NCI-H1694 (cell line): Measurements from ENCODE around the gene PBX2.
"Not testable (repeated sequence)": the region's sequence is repeated elsewhere in the genome, so short reads cannot be mapped to it uniquely, and the experiment has no call there.

ENCODE experiments used
- DNase-seq: peaks from one replicate; lab custom pipeline; 2025; lab: John Stamatoyannopoulos, UW

Gene PBX2, protein sequence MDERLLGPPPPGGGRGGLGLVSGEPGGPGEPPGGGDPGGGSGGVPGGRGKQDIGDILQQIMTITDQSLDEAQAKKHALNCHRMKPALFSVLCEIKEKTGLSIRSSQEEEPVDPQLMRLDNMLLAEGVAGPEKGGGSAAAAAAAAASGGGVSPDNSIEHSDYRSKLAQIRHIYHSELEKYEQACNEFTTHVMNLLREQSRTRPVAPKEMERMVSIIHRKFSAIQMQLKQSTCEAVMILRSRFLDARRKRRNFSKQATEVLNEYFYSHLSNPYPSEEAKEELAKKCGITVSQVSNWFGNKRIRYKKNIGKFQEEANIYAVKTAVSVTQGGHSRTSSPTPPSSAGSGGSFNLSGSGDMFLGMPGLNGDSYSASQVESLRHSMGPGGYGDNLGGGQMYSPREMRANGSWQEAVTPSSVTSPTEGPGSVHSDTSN

DNA sequence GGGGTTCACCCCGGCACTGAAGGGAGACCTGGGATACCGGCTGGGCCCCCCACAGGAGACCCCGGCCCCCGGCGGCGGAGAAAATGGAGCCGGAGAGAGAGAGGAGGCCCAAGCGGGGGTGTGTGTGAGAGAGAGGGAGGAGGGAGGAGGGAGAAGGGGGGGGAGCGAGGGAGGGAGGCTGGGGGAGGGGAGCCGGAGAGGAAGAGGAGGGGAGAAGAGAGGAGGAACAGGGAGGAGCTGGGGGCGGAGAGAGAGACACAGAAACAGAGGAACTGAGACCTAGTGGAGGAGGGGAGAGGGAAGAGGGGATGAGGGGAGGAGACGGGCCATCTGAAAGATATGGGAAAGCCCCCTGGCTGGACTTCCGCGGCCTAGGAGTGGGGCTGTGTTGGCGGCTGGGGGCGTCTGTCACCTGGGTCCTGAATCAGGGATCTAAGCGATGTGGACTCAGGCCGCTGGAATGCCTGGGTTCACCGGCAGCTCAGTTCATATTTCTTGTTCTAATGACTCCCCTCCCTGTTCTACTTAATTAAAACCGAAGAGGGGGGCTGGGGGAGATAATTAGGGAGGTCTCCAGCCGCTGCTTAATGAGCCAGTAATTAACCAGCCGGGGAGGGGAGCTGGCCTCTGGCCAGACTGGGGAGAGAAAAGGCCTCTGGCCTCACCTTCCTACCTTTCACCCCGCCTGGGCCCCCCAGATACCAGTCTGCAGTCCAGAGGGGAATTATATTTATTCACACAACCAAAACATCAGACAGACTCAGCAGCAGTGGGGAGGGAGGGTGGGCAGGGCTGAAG, at the start of gene PBX2:
PBX2 (minus strand) TSS at position 149 of the 798 bp plus-strand sequence. CDS start 287 bp downstream, outside the sequence.
- DNase-seq, result peak; percentile 58

DNA sequence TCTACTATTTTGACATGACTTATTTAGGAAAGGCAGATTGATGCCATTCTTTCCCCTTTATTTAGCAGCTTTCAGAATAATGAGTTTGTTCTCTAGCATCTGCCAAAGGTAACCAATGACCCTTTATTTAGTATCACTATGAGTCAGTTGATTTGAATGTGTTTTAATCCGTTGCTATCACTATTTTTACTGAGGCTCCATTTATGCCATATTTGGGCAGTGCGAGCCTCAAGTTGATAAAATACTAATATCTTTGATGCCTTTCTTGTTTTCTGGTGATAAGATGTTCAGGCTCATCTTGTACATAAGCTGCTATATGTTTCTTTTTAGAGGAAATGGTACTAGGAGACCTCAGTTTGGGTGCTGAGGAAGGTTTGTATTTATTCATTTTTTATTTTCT, 49.5 kb upstream of the PBX2 start:
- no peak for DNase-seq

DNA sequence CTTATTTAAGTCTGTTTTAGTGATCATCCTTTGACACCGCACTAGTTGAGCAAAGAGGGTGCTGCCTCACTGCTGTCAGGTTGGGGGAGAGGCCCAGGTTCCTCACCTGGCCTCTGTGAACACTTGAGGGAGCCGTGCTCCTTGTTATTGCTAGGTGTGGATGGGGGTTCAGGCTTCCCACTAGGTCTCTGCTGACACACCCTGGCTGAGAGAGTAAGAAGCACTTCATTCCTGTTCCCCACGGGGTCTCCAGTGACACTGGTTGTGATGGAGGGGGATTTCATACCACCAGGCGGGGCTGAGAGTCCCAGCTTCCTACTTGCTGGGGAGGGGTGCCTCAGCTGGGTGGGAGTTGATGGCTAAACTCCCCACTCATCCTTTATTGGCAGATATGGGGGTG, 44.9 kb upstream of the PBX2 start:
- DNase-seq, result no peak

DNA sequence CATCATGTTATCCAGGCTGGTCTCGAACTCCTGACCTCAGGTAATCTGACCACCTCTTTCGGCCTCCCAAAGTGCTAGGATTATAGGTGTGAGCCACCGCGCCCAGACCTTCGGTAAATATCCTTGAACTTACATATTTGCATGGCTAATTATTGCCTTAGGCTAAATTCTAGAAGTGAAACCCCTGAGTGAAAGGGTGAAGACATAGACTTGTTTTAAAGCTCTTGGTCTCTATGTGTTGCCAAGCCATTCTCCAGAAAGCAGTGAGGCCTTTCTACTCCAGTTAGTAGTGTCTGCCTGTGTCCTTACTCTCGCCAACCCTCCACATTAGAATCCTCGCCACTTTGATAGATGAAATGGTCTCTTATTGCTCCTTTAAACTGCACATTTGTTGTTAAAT, 36.4 kb upstream of the PBX2 start:
- DNase-seq, result no peak

DNA sequence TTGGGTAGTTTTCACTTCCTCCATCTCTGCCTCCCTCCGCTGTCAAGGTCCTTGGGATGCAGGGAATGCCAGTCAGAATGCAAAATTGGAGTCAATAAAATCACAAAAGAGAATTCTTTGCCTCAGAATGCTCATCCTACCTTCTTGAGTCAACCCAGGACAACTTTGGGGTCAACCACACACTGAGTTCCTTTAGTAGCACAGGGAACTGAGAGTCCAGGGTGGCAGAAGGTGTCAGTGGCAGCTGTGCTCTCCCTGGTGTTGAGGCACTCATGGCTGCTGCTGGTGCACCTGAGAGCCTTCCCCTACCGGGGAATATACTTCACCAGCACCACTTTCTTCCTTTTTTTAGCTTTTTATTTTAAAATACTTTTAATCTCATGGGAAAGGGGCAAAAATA, 34.7 kb upstream of the PBX2 start:
- DNase-seq, result no peak

DNA sequence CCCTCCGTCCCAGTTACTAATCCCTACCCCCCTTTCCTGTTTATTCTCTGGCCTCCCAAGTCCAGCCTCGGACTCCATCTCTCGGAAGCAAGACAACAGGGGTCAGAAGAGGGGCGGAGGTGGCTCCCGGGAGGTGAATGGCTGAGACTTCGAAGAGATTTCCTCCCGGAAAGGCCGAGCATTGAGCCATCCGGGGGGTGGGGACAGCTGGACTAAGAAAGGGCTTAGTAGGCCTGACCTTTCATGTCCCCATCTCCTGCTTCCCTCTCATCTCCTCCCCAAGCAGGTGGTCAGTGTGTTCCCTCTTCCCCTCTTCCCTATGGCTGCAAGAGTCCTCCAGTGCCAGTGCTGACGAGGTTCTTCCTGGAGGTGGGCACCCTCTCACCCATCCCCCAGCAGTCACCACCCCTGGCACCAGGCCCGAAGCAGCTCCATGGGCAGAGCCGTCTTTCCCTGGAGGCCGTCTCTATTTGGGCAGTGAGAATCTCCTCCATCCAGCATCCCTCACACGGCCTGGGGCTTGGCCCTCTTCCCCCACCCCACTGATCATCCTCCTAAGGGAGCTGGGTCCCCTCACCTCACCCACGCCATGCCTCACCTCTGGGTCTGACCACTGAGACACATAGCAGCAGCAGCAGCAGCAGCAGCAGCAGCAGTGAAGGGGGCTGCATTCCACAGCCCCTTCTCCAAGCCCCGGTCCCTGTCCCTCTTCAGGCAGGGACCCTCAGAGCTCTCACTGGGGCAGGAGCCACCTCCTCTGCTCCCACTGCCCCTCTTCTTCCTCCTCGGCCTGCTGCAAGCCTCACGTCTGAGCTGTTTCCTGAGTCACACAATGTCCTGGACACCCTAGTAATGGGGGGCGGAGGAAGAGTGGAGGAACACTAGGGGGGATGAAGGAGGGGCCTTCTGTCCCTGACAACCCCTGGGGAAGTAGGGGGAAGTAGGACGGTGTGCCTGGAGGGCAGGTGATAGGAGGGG, 33.5 kb upstream of the PBX2 start, which contains the start of gene NOTCH4:
NOTCH4 (minus strand) TSS at position 810 of the 978 bp plus-strand sequence; CDS start at position 671, 139 bp downstream.
- no peak for DNase-seq

DNA sequence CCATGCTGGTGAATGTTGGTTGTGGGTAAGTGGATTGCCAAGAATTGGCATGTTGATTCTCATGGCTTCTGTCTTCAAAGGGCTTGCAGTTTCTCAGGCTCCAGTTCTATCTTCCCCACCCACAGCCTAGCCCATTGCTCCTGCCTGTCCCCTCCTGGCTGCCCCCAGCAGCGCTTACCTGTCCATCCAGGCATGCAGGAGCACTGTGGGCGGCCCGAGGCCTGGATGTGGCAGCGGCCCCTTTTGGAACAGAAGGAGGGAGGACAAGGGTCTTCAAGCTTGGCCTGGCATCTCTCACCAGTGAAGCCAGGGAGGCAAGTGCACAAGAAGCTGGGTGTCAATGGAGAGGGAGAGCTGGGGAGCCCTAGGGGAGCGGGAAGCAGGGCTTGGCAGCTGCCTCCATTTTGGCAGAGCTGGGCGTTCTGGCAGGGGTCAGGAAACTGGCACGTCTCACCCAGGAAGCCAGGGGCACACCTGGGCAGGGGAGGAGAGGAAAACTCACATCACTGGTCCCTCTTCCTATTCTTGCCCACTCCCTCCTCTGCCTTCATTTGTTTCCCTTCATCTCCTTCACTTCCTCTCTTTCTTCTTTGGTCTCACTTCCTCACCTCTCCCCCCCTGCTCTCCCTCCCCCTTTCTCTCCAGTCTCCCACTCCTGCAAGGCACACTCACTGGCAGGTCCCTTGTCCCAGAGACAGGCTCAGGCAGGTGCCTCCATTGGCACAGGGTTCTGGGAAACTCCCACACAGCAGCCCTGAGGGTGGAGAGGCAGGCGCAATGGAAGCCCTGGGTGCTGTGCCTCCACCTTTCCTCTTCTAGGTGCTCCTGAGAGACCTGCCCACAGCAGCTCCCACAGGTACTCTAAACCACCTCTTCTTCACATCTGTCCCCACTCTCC, 32.6 kb upstream of the PBX2 start:
- DNase-seq, result no peak

DNA sequence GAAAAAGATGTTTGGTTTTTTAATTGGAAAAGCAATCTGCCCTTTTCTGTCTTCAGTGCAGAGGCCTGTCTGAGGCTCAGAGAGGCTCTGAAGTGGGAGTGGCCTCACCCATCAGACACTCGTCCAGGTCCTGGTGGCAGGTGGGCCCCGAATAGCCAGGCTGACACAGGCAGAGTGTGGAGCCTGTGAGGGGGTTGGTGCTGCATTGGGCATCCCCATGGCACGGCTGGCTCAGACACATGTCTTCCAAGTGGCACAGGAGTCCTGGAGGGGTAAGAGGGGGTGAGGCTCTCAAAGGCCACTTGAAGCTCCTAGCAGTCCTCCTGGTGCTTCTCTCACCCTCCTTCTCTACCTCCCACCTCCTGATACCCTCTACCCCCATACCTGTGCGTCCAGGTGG, 30.0 kb upstream of the PBX2 start:
- no peak for DNase-seq

DNA sequence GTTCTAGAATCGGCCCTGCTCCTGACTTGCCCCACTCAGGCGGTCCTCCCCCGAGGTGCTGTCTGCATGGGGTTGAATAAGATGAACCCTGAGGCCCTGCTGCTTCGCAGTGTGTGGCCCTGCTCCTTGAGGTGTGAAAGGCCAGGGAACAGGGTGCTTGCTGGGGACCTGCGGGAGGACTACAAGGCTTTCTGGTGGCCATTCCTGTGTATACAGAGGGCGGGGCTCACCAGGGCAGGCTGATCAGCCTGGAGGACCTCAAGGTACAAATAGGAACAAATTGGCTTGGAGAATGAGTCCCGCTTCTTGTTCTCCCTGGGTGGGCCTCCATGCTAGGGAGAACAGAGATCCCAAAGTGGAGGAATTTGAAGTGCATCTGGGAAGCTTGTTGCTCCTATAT, 28.2 kb upstream of the PBX2 start:
- no peak for DNase-seq

DNA sequence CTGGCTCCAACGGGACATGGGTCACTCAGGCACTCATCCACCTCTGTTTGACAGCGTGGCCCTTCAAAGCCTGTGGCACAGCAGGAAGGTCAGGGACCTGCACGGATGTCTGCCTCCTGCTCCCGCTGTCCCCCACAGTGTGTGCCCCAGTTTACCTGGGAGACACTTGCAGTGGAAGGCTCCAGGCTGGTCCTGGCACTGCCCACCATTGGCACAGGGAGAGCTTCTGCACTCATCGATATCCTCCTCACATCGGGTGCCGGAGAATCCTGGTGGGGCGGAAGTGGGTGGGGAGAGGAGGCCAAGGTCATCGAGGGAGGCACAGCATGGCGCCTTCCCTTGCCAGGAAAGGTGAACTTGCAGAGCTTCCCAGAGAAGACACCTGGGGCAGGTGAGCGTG, 27.0 kb upstream of the PBX2 start:
- no peak for DNase-seq

DNA sequence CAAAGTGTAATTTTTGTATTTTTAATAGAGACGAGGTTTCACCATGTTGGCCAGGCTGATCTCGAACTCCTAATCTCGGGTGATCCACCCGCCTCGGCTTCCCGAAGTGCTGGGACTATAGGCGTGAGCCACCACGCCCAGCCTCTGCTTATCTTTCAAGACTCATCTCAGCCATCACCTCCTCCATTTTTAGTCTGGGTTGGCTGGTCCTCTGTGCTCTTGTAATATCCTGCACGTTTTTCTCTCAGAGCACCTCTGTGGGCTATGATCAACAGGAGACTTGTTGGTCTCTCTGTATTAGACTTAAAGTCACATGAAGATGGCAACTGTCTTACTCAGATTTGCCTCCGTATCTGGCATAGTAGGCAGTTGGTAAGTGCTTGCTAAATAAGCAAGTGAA, 26.3 kb upstream of the PBX2 start:
- no peak for DNase-seq

DNA sequence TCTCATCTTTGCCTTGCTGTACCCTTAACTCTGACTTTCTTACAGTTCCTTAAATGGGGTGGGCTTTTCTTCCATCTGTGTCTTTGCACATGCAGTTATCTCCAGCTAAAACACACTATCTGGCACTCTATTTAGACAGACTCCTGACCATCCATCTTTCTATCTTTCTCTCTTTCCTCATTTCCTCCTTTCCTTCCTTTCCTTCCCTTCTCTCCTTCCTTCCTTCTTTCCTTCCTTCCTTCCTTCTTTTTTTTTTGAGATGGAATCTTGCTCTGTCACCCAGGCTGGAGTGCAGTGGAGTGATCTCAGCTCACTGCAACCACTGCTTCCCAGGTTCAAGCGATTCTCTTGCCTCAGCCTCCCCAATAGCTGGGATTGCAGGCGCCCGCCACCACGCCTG, 25.6 kb upstream of the PBX2 start:
- DNase-seq, result no peak

DNA sequence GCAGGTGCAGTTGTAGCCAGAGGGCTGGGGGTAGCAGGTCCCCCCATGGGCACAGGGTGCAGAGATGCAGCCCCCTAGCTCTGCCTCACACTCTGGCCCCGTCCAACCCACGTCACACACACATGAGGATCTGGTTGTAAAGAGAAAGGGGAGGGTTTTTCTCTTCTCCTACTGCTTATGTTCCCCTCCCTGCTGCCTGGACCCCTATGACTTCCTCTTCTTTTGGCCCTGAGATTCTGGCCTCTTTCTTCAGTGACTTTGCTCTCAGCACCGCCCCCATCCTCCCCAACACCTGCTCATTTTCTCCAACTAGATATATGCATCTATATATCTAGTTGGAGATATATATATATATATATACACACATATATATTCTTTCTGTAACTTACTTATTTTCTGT, 24.1 kb upstream of the PBX2 start:
- DNase-seq, result no peak

DNA sequence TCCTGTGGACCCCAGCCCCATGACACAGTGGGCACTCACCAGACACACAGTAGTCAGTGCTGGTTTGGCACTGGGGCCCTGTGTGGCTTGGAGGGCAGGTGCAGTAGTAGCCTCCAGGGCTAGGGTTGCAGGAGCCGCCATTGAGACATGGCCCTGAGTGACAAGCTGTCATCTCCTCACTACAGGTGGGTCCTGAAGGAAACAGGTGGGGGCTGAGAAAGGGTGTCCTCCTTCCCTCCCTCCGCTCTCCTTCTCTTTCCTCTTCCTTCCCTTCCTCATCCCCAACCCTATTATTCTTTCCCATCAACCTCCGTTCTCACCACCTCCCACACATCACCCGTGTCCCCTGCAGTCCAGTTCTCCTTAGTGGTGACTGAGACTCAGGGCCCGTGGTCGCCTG, 23.6 kb upstream of the PBX2 start:
- no peak for DNase-seq

DNA sequence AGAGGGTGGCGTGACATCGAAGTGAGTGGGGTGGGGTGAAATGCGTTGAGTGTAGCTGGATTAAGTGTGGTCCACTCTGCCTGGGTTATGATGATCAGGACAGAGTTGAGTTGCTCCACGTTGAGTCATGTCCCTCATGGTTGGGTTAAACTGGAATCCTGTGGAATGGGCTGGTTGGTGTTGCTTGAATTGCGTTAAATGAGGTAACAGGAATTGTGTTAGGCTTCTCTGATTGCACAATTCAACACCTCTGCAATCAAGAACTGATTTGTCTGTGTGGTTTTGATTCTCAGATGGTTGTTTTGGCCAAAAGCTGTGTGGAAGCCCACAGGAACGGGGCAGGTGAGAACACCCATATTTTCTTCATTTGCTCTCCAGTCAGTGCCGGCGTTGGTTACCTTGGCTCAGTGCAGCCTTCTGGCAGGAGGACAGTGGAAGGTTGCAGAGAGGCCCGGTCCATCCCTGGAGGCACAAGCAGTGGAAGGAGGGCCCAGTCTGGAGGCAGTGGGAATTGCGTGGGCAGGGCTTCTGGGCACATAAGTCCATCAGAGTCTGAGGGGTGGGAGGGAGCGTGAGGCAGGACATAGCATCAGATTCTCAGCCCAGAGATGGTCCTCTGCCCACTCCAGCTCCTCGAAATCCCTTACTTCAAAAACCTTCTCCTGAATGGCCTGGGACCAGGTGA, 22.2 kb upstream of the PBX2 start:
- no peak for DNase-seq

DNA sequence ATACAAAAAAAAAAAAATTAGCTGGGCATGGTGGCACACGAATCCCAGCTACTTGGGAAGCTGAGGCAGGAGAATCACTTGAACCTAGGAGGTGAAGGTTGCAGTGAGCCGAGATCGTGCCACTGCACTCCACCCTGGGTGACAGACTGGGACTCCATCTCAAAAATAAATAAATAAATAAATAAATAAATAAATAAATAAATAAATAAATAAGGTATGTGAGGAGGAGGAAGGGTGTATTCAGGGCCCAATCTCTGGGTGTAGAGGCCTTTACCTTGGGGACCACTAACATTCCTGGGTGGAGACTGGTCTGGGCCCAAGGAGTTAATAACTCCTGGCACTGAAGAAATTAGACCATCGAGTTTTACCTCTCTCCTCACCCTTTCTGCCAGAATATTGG, 21.4 kb upstream of the PBX2 start:
- DNase-seq, result not testable (repeated sequence)

DNA sequence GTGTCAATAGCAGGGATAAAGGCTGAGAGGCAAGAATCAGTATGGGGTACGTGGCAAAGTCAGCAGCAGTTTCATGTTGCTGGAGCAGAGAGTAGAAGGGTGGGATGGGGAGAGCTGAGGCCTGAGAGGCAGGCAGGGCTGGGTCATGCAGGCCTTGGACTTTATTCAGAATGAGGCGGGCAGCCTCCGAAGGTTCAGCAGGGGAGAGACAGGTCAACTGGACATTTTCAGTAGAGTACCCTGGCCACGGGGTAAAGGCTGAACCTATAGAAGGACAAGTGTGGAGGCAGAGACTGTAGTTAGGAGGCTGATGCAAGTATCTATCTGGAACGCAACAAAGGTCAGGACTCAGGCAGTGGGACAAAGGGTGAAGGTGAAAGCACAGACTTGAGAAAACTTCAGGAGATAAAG, 20.2 kb upstream of the PBX2 start:
- DNase-seq, result no peak

DNA sequence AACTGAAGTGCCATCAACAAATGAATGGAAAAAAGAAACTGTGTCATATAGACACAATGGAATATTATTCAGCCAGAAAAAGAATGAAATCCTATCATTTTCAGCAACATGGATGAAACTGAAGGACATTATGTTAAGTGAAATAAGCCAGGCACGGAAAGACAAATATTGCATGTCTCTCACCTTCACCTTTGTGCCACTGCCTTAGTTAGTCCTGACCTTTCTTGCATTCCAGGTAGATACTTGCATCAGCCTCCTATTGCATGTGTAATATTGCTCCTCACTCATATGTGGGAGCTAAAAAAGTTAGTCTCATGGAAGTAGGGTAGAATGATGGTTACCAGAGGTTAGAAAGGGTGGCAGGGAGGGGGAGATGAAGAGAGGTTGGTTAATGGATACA, 19.0 kb upstream of the PBX2 start:
- no peak for DNase-seq

DNA sequence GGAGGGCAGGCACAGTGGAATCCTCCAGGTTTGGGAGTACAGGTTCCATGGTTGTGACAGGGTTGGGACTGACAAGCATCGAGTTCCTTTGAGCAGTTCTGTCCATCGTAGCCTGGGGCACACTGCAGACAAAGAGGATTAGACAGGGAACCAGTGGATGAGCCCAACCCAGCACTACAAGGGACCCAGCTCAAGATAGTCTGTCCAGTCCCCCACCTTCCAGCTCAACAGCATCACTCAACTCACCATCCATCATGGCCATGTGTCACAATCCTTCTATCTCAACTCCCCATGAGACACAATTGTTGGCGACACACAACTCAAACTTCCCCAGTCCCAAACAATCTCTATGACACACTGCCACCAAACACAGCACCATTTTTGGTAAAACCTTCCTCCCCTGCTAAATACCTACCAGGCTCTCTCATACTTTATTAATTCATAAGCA, 14.3 kb upstream of the PBX2 start:
- DNase-seq, result no peak
